Uterus (tissue), 2 donors: ENCODE data around the gene TNRC18.

Experiments used
- POLR2A ChIP-seq, 2 donors: fragments of 450-650 bp; IDR thresholded peaks; one replicate each; pipeline ENCODE4 v1.6.1; 2016; ENCODE audit warnings: antibody characterized with exemption in 2 of 2, mild to moderate bottlenecking in 1 of 2, moderate library complexity in 1 of 2
- TF ChIP-seq, protein P1 (sequence below), 4 experiments: fragments of 200-600 bp in 2 of 4; fragments of 450-650 bp in 2 of 4; sonication (generic) in 2 of 4; IDR thresholded peaks; one replicate each; pipeline ENCODE4 v1.5.1; 2016 to 2019; ENCODE audit warnings: antibody characterized with exemption in 4 of 4, mild to moderate bottlenecking in 2 of 4, moderate library complexity in 1 of 4

DNA sequence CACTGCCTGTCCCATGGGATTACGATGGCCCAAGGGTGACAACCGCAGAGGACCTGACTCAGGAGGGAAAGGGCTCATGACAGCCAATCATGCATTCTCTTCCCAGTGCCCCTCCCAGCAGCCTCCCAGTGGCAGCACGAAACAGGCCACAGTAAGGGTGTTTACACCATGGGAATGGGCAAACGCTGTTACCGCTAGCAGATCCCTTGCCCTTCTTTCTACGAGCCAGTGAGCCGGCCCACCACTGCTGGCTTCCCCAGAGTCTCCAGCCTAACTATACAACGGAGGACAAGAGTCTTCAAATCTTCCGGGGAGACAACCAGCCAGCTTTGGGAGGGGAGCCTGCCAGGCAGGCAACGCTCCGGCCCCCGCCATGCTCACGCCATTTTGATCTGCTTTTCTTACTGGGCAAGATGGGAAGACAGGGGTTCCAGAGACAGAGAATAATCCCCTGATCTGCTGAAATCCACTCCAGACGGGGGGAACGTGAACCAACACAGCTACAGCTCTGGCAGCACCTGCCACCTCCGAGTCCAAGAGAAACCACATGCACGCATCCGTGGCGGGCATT, 71.1 kb downstream of the TNRC18 start:
- TF ChIP-seq, protein P1, sequence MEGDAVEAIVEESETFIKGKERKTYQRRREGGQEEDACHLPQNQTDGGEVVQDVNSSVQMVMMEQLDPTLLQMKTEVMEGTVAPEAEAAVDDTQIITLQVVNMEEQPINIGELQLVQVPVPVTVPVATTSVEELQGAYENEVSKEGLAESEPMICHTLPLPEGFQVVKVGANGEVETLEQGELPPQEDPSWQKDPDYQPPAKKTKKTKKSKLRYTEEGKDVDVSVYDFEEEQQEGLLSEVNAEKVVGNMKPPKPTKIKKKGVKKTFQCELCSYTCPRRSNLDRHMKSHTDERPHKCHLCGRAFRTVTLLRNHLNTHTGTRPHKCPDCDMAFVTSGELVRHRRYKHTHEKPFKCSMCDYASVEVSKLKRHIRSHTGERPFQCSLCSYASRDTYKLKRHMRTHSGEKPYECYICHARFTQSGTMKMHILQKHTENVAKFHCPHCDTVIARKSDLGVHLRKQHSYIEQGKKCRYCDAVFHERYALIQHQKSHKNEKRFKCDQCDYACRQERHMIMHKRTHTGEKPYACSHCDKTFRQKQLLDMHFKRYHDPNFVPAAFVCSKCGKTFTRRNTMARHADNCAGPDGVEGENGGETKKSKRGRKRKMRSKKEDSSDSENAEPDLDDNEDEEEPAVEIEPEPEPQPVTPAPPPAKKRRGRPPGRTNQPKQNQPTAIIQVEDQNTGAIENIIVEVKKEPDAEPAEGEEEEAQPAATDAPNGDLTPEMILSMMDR (IDR thresholded peaks at IDR 0.05) = no peak
- no peak for TF ChIP-seq POLR2A (IDR thresholded peaks at IDR 0.05)
